ENCODE results near the gene OR9A2. TPM values are rescaled to one million over a fixed set of nuclear protein-coding genes. Genes with fewer than 3 reads are reported as not detected.

OR9A2 gene
- total RNA-seq, 1 experiment from 2014 or later = not detected

DNA sequence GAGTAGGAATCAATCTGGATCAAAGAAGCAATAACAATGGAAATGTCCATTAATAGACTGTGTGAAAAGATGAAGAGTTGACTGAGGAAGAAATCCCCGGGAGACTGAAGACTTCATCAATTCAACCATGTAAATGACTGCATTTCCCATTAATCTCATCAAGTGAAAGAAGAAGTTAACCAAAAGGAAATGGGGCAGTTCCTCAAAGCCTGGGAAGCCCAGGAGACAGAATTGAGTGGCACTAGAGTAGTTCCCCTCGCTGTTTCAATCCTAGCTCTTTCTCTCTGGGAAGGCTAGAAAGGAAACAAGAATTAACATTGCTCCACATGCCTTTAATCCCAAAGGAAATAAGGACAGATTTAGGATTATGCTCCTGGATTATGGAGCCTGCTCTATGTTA is 20.4 kb upstream of the OR9A2 start (continued):
- TF ChIP-seq, protein P1, sequence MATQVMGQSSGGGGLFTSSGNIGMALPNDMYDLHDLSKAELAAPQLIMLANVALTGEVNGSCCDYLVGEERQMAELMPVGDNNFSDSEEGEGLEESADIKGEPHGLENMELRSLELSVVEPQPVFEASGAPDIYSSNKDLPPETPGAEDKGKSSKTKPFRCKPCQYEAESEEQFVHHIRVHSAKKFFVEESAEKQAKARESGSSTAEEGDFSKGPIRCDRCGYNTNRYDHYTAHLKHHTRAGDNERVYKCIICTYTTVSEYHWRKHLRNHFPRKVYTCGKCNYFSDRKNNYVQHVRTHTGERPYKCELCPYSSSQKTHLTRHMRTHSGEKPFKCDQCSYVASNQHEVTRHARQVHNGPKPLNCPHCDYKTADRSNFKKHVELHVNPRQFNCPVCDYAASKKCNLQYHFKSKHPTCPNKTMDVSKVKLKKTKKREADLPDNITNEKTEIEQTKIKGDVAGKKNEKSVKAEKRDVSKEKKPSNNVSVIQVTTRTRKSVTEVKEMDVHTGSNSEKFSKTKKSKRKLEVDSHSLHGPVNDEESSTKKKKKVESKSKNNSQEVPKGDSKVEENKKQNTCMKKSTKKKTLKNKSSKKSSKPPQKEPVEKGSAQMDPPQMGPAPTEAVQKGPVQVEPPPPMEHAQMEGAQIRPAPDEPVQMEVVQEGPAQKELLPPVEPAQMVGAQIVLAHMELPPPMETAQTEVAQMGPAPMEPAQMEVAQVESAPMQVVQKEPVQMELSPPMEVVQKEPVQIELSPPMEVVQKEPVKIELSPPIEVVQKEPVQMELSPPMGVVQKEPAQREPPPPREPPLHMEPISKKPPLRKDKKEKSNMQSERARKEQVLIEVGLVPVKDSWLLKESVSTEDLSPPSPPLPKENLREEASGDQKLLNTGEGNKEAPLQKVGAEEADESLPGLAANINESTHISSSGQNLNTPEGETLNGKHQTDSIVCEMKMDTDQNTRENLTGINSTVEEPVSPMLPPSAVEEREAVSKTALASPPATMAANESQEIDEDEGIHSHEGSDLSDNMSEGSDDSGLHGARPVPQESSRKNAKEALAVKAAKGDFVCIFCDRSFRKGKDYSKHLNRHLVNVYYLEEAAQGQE (IDR thresholded peaks at IDR 0.05; ENCODE audit: low read depth) = no peak
- TF ChIP-seq EZH2phosphoT487 (IDR thresholded peaks at IDR 0.05; ENCODE audit: borderline replicate concordance) (no peak), EZH2 (IDR thresholded peaks at IDR 0.05) (no peak), CEBPB (IDR thresholded peaks at IDR 0.05; ENCODE audit: low read depth) (no peak)

- DNase-seq (ENCODE audit: low read depth, low spot score) (no peak), ATAC-seq (no peak)
- no peak overlapping the region for H3K4me3 ChIP-seq (replicated peaks in 1 of 2; ENCODE audit: low read depth in 1 of 2, low read length in 2 of 2)
- H2AFZ ChIP-seq (ENCODE audit: low read depth, low read length, poor library complexity, severe bottlenecking) = no peak overlapping the region
- no peak for TF ChIP-seq CBX3 (IDR thresholded peaks at IDR 0.05; ENCODE audit: low read depth)
- TF ChIP-seq SP1 (IDR thresholded peaks at IDR 0.05; ENCODE audit: low read depth) = no peak
- no peak for TF ChIP-seq MAX (IDR thresholded peaks at IDR 0.05)
- TF ChIP-seq EZH2phosphoT487 (IDR thresholded peaks at IDR 0.05; ENCODE audit: borderline replicate concordance) = no peak
- no peak for TF ChIP-seq SIN3A (IDR thresholded peaks at IDR 0.05; ENCODE audit: low read depth)
- no peak for TF ChIP-seq TCF7L2 (IDR thresholded peaks at IDR 0.05; ENCODE audit: borderline replicate concordance, extremely low read depth, insufficient read depth, insufficient read length)
- TF ChIP-seq JUND (IDR thresholded peaks at IDR 0.05) = no peak
- TF ChIP-seq FOSL1 (IDR thresholded peaks at IDR 0.05; ENCODE audit: low read depth) = no peak
- CTCF ChIA-PET = no interaction called here
- peaks cover 0 to 9% of the 10 kb centered on the region in 2 experiments; a peak in 1 of 4 replicates for H3K4me1 ChIP-seq (ENCODE audit: control insufficient read depth in 1 of 2, insufficient read depth in 2 of 2, low read length in 2 of 2)
- H3K27ac ChIP-seq (ENCODE audit: low read depth, low read length) = no peak overlapping the region
- H3K9me2 ChIP-seq (ENCODE audit: insufficient read depth) = no peaks in the 10 kb centered on the region
- H3K4me2 ChIP-seq (ENCODE audit: low read length) = no peak overlapping the region
- H3K9ac ChIP-seq (ENCODE audit: low read length) = no peak overlapping the region
- POLR2A ChIA-PET = no interaction called here
- no peaks in the 10 kb centered on the region for H3K79me2 ChIP-seq (ENCODE audit: insufficient read depth, low read length)
- intact Hi-C loops (cut with micrococcal nuclease) = no loop called here
- H4K20me1 ChIP-seq (ENCODE audit: insufficient read depth) = no peaks in the 10 kb centered on the region
- no TSS peak for BruUV-seq (replicated peaks)
- no peaks in the 10 kb centered on the region; the same call in 1 of the 2 replicates for H3K27me3 ChIP-seq (ENCODE audit: insufficient read depth, low read length)
- no peaks in the 10 kb centered on the region for H3K9me3 ChIP-seq (ENCODE audit: control insufficient read depth in 1 of 2, insufficient read depth in 1 of 2, low read depth in 1 of 2, low read length in 2 of 2)
- RAD21 ChIA-PET (ENCODE audit: low non-redundant PET in 1 of 2, low total read pairs in 2 of 2, uncharacterized antibody in 2 of 2, unreplicated experiment in 2 of 2) = no interaction called here
- no peaks in the 10 kb centered on the region for H3K36me3 ChIP-seq (ENCODE audit: control insufficient read depth in 1 of 2, insufficient read depth in 2 of 2, low read length in 2 of 2)
Measured at GRCh38 chr7:143046426-143046851, 19.5 kb upstream of the OR9A2 start.
